Coronary artery (tissue), 2 donors: Measurements from ENCODE around the gene ABCC9.

Source experiments
- DNase-seq: peaks from one replicate; pipeline ENCODE4 v3.0.0-alpha.2; 2017; ENCODE audit warnings: low spot score
- H3K27ac ChIP-seq, 2 donors: fragments of 200-600 bp; sonication (generic); one replicate each; pipeline ENCODE4 v1.5.1; 2016 to 2019
- H3K4me3 ChIP-seq: fragments of 200-600 bp; sonication (generic); 2 replicates; pipeline ENCODE4 v1.5.1; 2016; ENCODE audit warnings: mild to moderate bottlenecking, moderate library complexity
- TF ChIP-seq, protein P1 (sequence below): fragments of 200-600 bp; sonication (generic); IDR thresholded peaks from one replicate; pipeline ENCODE4 v1.5.1; 2019; ENCODE audit warnings: antibody characterized with exemption

Gene ABCC9

GRCh38 chr12:21983095-21983494 is 41.9 kb upstream of the ABCC9 start:
- Histone ChIP-seq H3K27ac (no peak overlapping the region), H3K4me3 (no peak overlapping the region)
- no peak for DNase-seq
- TF ChIP-seq, protein P1, sequence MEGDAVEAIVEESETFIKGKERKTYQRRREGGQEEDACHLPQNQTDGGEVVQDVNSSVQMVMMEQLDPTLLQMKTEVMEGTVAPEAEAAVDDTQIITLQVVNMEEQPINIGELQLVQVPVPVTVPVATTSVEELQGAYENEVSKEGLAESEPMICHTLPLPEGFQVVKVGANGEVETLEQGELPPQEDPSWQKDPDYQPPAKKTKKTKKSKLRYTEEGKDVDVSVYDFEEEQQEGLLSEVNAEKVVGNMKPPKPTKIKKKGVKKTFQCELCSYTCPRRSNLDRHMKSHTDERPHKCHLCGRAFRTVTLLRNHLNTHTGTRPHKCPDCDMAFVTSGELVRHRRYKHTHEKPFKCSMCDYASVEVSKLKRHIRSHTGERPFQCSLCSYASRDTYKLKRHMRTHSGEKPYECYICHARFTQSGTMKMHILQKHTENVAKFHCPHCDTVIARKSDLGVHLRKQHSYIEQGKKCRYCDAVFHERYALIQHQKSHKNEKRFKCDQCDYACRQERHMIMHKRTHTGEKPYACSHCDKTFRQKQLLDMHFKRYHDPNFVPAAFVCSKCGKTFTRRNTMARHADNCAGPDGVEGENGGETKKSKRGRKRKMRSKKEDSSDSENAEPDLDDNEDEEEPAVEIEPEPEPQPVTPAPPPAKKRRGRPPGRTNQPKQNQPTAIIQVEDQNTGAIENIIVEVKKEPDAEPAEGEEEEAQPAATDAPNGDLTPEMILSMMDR = no peak

- TF ChIP-seq, protein P1 = no peak
- no peak overlapping the region for H3K4me3 ChIP-seq
- H3K27ac ChIP-seq = no peak overlapping the region
- DNase-seq = no peak
Observed at GRCh38 chr12:21980544-21980943, 39.3 kb upstream of the ABCC9 start.

DNA sequence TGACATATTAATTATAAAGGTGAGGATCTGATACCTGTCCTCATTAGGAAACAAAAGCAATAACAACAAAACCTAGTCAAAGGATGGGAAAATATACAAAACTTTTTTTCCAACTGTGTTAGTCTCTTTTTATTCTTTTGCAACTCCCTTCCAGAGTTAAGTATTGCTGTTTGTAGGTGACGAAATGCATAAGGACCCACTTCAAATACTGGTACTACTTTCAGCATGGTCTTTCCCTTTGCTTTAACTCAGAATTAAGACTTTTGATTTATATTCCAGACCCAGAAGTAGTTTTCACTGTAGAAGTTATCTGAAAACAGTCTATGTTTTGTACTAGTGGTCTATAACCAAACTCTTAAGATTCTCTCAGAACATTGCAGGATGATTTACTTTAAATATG is 34.1 kb upstream of the ABCC9 start:
- Histone ChIP-seq H3K4me3 (no peak overlapping the region), H3K27ac (no peak overlapping the region)
- no peak for DNase-seq
- TF ChIP-seq, protein P1 = no peak

- no peak overlapping the region for H3K27ac ChIP-seq
Observed at GRCh38 chr12:21973221-21973620, 32.0 kb upstream of the ABCC9 start.

GRCh38 chr12:21972055-21972454 is 30.8 kb upstream of the ABCC9 start:
- TF ChIP-seq, protein P1 = no peak
- H3K4me3 ChIP-seq = no peak overlapping the region
- no peak overlapping the region for H3K27ac ChIP-seq
- DNase-seq = no peak

More at GRCh38 chr12:21973221-21973620, 32.0 kb upstream of the ABCC9 start:
- no peak for DNase-seq
- H3K4me3 ChIP-seq = no peak overlapping the region
- TF ChIP-seq, protein P1 = no peak

DNA sequence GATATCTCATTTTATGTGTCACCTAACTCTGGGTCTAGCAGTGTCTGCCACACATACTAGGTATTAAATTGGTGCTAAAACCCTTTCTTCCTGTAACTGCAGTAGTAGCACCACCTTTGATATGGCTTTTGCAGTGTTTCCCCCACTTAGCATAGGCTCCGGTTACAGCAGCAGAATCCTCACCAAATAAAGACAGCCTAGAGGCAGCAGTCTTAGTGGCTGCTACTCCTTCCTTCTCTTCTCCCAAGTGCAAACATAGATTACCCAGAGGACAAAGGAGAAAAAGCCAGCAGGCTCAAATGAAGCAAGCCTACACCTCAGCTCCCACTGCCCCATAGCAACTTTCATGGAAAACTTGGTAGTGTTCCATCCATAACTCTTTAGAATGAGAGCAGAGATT is 30.1 kb upstream of the ABCC9 start:
- TF ChIP-seq, protein P1 = no peak
- no peak for DNase-seq
- Histone ChIP-seq H3K27ac (no peak overlapping the region), H3K4me3 (no peak overlapping the region)

DNA sequence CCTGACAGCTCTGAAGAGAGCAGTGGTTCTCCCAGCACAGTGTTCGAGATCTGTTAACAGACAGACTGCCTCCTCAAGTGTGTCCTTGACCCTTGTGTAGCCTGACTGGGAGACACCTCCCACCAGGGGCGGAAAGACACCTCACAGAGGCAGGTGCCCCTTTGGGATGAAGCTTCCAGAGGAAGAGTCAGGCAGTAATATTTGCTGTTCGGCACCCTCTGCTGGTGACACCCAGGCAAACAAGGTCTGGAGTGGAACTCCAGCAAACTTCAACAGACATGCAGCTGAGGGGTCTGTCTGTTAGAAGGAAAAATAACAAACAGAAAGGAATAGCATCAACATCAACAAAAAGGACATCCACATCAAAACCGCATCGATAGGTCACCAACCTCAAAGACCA is 21.6 kb upstream of the ABCC9 start:
- no peak overlapping the region for H3K27ac ChIP-seq
- TF ChIP-seq, protein P1 = no peak
- no peak overlapping the region for H3K4me3 ChIP-seq
- no peak for DNase-seq
